NCI-H2029 treated with DMSO at 0.1 percent for 48 hours (cell line): ENCODE data around the gene SMARCA2.

Experiments
- DNase-seq: peaks from one replicate; lab custom pipeline; 2025; lab: John Stamatoyannopoulos, UW

Gene SMARCA2

DNA sequence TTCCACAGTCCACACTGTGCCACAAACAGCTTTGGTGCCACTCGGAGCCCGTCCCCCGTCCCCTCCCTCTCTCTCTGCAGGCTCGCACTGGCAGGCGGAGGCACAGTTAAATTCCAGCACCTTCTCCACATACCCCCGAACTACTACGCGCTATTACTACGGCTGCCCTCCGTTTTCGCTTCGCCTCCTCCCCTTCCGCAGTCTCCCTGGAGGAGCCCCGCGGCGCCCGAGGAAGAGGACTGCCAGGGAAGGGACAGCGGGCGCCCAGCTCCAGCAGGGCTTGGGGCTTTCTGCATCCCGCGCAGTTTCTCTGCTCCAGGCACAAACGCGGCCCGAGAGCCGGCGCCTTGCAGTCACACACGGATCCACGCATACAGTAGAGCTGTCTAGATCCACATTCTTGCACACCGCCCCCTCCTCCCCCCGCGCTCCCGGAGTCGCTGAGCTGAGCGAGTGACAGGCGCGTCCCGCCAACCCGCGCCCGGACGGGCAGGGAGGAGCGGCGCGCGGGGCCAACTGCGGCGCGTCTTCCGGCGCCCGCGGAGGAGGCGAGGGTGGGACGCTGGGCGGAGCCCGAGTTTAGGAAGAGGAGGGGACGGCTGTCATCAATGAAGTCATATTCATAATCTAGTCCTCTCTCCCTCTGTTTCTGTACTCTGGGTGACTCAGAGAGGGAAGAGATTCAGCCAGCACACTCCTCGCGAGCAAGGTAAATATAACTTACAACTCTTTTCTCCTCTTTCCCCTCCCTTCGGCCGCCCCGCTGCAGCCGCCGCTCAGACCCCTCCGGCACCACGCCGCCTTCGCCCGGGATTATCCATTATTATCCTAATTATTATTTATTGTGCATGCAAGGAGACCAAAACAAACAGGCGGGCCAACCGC lies at the start of gene SMARCA2:
Gene SMARCA2, plus strand, starts transcription at position 652 of the 885 bp plus-strand sequence. CDS start 13,676 bp downstream, outside the sequence.
- DNase-seq, result peak; percentile 57

DNA sequence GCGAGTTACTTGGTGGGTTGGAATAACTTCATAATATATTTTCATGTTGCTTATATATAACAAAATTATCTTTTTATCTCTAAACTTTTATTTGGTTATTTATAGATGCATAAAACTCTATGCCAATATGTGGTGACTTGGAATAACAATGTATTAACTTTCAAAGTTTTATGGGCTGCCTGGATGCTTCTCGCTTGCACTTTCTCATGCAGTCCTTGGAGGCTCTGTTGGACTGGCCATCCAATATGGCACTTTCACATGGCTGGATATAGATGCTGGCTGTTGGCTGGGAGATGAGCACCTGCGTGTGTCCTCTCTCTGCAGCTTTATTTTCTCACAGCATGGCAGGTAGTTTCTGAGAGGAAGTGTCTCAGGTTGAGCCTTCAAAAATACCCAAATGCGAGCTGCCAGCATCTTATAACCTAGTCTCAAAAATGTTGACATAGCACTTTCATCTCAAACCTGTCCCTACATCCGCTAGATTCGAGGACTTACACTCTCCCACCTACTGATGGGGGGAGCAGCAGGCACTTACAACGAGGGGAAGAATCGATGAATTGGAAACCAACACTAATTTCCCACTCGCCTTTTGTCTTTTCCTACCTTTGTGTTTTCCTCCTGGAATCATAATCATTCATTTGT lies 48.3 kb upstream of the SMARCA2 start:
- DNase-seq, result no peak

DNA sequence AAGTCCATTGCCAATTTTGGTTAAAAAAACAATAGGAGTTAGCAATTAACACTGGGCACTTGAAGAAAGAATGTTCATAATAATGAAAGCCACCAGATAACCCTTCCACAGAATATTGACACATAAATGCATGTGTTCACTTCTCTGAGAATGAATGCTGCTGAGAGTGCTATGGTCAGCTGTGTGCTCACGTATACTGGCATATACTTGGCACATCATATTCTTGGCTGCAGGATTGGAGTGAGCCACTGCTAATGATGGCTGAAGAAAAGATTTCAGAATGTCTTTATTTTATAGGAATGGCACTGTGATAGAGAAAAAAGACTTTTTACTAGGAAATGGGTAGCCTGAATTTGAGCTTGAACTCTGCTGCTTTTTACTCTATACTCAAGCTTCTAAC lies 46.0 kb upstream of the SMARCA2 start:
- DNase-seq, result no peak

DNA sequence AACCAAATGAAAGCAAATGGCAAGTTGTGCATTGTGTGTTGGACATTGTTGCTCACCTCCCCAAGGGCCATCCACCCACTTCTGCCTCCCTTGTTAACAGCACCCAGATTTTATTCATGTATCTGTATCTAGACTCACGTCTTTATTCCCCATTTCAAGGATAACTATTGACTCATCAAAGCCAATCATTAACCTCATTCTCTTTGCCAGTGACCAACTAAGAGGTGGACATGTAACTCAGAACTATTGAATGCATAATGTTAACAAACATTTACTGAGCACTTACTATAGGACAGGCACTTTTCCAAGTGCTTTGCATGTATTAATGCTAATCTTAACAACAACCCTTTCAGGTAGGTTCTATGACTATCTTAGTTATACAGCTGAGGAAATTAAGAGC lies 45.2 kb upstream of the SMARCA2 start:
- no peak for DNase-seq

DNA sequence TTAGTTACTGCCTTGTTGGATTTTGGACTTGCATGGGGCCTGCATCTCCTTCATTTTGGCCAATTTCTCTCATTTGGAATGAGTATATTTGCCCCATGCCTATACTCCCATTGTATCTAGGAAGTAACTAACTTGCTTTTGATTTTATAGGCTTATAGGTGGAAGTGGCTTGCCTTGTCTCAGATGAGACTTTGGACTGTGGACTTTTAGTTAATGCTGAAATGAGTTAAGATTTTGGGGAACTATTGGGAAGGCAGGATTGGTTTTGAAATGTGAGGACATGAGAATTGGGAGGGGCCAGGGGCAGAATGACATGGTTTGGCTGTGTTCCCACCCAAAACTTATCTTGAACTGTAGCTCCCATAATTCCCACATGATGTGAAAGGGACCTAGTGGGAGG lies 42.5 kb upstream of the SMARCA2 start:
- DNase-seq, result no peak

DNA sequence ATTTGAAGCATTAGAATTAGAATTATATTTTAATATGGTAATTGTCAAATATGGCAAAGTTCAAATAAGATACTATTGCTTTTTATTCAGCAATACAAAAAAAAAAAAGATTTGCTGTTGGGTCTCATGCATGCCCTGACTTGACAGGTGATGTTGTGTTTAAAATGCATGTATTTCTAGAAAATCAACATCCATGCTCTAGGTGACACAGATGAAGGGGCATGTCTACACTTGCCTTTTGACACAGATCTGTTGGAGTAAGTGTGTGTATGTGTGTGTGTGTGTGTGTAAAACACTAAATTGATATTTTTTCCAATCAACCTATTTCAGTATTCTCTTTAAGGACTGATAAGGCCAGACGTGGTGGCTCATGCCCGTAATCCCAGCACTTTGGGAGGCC lies 38.1 kb upstream of the SMARCA2 start:
- no peak for DNase-seq

DNA sequence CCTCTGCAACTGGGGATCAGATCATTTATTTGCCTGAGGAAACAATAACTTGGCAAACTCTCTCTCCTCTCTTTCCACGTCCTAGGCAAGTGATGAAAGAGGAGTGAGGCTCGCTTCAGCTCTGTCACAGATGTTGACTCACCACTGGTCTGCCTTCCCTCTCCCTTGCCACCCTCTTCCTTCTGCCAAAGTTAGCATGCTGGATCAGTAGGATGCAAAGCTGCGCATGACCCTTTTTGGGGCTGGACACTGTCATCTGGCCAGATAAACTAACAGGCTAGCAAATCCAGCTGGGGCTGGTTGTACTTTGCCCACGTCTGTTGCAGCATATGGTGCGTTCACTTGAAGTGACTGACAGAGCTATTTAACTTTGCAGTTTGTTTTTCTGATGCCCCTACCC lies 36.2 kb upstream of the SMARCA2 start:
- no peak for DNase-seq

DNA sequence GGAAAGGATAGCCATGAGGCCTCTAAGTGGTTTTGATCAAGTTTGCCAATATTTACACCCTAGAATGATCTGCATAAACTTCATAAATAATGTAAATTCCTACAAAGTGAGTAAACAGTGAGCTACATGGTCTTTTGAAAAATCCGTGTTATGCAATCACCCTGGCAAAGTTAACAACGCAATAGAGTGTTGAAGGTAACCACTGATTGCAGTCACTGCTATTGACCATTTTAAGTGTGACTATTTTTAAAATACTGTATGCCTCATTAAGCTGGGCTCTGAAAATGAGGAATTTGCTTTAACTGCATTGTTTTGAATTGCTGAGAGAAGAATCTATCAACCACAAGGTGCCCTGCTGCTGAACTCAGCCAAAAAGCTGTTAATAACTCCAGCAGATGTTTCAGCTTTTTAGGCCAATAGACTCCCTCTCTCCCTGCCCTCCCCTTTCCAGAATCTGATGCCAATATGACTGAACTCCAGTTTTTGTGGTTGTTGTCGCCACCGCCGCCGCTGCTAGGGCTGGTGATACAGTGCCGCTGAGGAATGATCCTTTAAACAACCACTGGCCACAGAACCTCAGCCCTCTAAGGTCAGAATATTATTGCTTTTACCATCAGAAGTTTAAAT lies 35.3 kb upstream of the SMARCA2 start:
- no peak for DNase-seq

DNA sequence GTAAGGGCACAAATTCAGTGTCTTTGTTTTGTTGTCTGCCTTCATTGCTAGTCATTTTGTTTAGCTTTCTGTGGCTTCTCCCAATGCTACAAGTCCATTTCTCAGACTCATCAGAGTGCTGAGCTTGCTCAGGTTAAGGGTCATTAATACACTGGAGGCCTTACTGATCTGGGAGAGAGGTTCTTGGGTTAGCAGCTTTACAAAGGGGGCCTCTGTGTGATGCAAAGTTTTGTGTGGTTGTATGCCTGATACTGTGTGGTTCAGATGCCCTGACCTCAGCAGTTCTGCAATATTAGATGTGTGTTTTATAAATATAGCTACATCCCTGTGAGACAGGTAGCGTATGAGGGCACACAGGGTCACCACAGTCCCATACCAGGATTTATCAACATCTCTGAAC lies 34.8 kb upstream of the SMARCA2 start:
- DNase-seq, result no peak

DNA sequence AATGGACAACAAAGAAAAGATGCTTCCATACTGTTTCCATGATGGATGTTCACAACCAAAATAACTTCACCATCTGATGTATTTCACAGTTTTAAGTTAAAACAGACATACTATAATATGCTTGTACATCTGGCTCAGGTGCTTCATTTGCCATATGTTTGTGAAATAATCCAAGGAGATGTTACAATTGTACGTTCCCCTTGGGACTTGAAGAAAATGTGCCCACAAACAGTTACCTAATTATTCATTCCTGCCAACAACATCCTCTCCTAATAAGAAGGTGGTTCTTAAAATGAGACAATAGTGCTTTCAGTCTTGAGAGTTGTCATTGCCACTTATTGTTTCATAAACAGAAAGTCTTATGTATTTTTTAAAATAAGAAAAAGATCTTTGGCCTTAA lies 33.1 kb upstream of the SMARCA2 start:
- DNase-seq, result no peak

DNA sequence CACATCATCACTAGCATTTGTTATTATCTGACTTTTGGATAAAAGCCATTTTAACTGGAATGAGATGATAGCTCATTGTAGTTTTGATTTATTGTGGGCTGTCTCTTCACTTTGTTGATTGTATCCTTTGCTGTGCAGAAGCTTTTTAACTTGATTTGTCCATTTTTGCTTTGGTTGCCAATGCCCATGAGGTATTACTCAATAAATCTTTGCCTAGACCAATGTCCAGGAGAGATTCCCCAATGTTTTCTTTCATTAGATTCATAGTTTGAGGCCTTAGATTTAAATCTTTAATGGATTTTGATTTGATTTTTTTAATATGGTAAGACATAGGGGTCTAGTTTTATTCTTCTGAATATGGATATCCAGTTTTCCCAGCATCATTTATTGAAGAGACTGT lies 28.8 kb upstream of the SMARCA2 start:
- DNase-seq, result no peak

DNA sequence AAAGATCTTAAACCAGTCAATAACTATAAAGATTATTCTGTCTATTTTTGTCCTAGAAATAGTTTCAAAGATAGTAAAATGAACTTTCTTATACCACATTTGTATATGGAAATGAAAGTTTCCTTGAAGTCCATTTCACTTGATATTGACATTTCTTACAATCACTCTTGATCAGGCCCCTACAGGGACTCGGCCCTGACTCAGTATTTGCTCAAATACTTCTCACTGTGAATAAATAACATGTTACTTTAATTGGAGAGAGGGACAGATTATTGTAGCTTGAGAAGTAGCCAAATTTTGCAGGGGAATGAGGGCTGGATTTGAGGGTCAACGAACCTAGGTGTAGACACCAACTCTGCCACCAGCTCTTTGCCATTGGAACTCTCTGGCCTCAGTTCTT lies 25.6 kb upstream of the SMARCA2 start:
- no peak for DNase-seq

DNA sequence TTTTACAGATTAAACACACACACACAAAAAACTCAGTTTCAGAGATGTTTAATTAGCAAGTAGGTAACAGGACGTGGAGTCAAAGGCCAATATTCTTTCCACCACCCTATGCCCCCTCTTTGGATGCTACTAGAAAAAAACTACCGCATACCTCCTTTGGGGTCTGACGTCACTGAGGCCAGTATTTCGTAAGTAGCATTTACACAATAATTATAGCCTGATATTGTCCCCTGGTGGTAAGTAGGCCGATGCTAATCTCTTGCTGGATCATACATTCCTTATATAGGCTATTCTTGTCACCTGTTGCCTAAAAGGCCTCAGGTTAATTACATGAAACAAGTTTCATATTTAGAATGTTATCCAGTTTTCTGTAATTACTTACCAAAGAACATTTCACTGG lies 21.0 kb upstream of the SMARCA2 start:
- no peak for DNase-seq

DNA sequence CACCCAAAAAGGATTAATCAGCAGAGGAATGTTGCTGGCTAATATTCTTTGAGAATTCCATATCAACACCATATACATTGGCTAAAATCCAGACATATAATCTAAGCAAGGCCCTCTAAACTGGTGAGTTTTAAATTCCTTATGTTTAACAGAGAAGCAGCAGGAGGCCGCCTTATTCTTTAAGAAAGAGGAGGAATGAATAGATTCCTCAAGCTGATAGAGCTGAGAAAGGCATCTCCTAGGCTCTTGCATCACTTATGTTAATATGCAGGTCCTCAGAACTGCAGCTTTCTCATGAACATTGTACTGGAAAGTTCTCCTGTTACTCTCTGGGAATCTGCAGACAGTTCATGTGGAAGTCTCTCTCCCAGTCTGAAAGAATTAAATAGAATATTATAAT lies 20.1 kb upstream of the SMARCA2 start:
- no peak for DNase-seq

DNA sequence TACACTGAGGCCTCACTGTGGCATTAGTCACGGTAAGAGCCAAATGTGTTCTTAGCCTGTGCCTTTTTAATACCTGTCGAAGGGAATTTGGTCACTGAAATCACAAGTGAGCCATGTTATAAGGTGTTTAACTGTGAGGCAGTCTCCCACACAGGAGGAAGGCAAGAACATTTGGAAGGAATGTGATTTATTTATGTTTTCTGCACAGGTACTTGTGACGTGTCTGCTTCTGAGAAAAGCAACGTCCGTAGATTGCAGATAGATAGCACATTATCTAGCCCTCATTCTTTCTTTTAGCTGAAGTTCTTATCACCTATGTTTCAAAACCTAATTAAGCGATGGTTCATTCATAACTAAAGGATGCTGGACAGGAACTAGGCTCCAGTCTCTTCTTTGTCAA lies 19.0 kb upstream of the SMARCA2 start:
- no peak for DNase-seq

DNA sequence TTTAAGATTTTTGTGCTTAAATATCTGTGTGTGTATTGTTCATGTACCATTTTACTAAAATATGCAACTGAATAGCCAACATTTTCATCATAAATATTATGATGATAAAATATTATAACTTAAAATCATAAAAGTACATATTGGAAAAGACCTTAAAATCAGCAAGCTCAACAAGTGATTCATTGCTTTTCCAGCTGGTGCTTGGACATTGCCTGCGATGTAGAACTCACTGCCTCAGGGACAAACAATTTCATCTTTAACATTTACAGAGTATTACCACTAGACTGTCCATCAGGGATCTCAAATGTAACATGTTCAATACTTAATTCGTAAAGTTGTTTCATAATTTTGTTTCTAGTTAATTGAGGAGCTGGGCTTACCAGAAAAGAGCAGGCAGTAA lies 17.5 kb upstream of the SMARCA2 start:
- no peak for DNase-seq

DNA sequence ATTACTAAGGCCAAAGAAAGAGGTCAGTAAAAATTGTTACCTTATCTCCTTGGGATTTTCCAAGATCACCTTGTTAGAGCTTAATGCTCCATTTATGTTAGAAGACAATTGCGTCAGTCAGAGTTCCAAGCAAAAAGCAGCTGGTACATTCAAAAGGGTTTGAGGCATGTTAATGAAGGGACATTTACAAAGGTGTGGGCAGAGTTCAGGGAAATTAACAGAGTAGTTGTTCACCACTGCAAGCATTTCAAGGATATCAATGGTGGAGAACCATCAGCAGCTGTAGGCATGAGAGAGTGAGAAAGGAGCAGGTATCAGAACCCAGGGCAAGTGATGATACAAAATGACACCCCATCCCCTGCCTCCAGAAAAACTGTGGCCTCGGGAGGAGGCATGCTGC lies 17.0 kb upstream of the SMARCA2 start:
- no peak for DNase-seq

DNA sequence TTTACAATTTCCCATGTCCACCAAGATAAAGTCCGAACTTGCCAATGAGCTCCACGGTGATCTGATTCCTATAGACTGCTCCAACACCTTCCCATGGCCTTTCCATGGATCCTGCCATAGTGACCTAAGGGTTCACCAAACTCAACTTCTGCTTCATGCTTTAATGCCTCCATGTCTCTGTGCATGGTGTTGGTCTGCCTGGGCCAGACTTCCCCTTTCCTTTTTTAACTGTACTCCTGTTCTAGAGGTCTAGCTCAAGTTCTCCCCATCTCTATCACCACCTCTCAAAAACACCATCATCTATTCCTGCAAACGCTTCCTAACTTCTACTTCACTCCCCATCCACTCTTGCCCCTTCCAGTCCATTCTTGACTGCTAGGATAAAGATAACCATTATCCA lies 14.8 kb upstream of the SMARCA2 start:
- DNase-seq, result no peak

DNA sequence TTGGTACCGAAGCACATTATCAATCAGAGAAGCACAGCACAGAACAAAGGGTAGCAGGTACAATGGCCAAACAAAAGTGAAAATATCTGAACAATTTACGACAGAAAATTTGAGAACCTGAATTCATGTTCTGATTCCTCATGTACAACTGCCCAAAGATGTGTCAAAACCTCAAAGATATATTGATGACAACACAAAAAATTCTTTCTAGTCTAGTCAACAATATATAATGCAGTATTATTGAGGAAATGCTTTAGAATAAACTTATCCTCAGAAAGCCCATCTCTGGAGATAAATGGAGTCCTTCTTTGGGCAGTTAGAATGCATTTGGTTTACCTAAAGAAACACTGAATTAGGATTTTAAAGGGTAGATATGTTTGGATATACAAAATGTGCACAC lies 6.8 kb upstream of the SMARCA2 start:
- DNase-seq, result no peak

DNA sequence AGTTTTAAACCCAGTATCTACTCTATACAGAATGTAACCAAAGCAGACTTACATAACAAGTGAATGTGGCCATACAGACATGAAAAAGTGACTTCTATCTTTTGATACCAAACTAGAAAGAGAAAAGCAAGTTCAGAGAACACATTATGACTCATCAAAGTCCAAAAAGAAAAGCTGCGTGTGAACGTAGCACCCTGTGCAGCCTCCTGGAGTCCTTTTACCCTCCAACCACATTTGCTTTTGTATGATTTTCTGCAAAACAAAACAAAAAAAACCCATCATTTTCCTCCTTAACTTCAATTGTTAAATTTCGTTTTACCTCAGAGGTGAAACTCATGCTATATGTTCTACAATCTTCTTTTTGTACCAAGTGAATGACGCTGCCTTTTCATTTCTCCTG lies 2.8 kb upstream of the SMARCA2 start:
- DNase-seq, result no peak

DNA sequence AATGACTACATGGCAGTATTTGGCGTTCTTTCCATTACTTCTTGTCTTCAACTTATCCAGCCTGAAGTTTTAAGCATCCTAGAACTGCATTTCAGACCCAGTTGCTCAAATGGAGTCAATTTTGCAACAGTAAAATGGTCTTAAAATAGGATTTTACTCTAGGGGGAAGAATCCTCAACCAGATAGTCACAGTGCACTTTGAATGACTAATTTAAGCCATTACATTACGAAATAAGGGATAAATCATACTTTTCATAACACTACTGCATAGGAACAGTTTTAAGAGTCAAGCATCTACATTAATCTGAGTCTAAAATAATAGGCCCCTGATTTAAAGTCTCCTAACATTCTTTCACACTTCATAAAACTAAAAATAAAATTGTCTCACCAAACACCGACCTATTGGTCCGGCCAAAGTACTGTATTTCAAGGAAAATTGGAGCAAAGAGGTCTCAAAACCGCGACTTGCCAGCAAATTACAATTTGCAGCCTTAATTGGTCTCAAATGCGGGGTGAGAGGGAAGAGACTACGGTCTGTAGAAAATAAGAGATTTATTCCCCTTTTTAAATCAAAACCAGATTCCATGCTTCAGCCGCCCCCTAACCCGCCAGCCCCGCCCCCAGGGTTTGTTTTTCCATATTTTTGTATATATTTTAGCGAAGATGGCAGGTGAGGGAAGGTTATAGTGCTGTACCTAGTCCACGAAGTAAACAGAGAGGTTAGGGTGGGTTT lies 1.2 kb upstream of the SMARCA2 start:
- no peak for DNase-seq

DNA sequence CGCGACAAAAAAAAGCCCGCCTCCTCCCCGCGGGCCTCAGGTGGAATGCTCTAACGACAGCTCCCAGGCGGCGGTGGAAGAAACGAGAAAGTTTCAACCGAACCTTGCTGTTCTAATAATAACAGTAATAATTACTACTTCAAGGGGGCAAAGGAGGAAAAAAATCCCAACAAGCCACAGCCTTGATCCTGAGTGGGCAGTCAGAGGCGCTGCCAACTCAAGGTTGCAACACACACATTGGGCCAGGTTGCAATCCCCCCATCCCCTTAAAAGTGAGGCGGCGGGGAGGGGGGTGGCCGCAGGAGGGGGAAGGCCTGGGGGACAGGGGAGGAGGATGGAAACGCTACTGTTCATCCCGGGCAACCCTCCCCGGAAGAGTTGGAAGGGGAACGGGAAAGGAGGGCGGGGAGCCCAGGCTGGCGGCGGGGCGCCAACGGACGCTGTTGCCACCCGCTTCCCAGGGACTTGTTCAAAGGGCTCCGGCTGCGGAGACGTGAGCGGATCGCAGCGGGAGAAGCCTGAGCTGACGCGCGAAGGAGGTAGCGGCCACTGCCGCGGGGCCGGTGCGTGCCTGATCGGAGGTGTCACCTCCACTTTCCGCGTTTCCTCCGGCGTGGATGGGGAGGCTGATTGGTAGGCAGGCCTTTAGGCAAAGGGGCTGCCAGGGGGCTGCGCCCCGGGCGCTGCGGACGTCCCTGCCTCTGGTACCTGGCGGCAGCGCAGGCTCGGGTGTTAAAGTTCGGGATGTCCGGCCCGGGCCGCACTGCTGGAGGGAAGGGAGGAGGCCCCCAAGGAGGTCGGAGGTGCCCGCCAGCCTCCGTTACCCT lies 647 bp downstream of the SMARCA2 start:
- no peak for DNase-seq
